ENCODE data around the gene VEGFD. TPM values are rescaled to one million over a fixed set of nuclear protein-coding genes. Genes with fewer than 3 reads are reported as not detected.
"Not testable (repeated sequence)": the region's sequence is repeated elsewhere in the genome, so short reads cannot be mapped to it uniquely, and the experiment has no call there.

VEGFD gene
- total RNA-seq, 2 donors from 2014 or later = 1.1 to 3.9 TPM

- intact Hi-C loops (cut with DNase I, micrococcal nuclease) = no loop called here
- no peak for DNase-seq
- no peak for ATAC-seq
Observed at GRCh38 chrX:15320297-15320696, 63.9 kb downstream of the VEGFD start.

GRCh38 chrX:15319075-15319474, 65.1 kb downstream of the VEGFD start:
- ATAC-seq = no peak
- intact Hi-C loops (cut with DNase I, micrococcal nuclease) = no loop called here
- no peak for DNase-seq

- DNase-seq = no peak
- no peak for ATAC-seq
- intact Hi-C loops (cut with DNase I, micrococcal nuclease) = no loop called here
Observed at GRCh38 chrX:15315509-15315908, 68.7 kb downstream of the VEGFD start, which contains the start of gene ASB11. TSS of gene ASB11 (minus strand) at chrX:15315640. CDS start at chrX:15315605, 35 bp downstream.

- DNase-seq = no peak
- intact Hi-C loops (cut with DNase I, micrococcal nuclease) = no loop called here
- ATAC-seq = no peak
Observed at GRCh38 chrX:15314472-15314871, 69.7 kb downstream of the VEGFD start.

GRCh38 chrX:15311119-15311518, 73.1 kb downstream of the VEGFD start:
- DNase-seq (no peak), ATAC-seq (no peak)
- intact Hi-C loops (cut with DNase I, micrococcal nuclease) = no loop called here

GRCh38 chrX:15310117-15310516, 74.1 kb downstream of the VEGFD start:
- no peak for DNase-seq
- no peak for ATAC-seq
- intact Hi-C loops (cut with DNase I, micrococcal nuclease) = no loop called here

- DNase-seq; ATAC-seq; intact Hi-C loops (cut with DNase I, micrococcal nuclease): not testable (repeated sequence)
Observed at GRCh38 chrX:15305899-15306298, 78.3 kb downstream of the VEGFD start.

GRCh38 chrX:15301924-15302323, 82.3 kb downstream of the VEGFD start:
- DNase-seq (peak; percentile 15 to 50), ATAC-seq (peak; percentile 88)
- intact Hi-C loops (cut with DNase I, micrococcal nuclease) = no loop called here

GRCh38 chrX:15299941-15300851, 84.0 kb downstream of the VEGFD start:
- DNase-seq = no peak
- ATAC-seq = peak; percentile 72
- intact Hi-C loops (cut with DNase I, micrococcal nuclease) = no loop called here

- intact Hi-C loops (cut with DNase I, micrococcal nuclease) = no loop called here
- DNase-seq (no peak), ATAC-seq (no peak)
Observed at GRCh38 chrX:15298780-15299179, 85.4 kb downstream of the VEGFD start.

- DNase-seq (no peak), ATAC-seq (no peak)
- intact Hi-C loops (cut with DNase I, micrococcal nuclease) = no loop called here
Observed at GRCh38 chrX:15298201-15298600, 86.0 kb downstream of the VEGFD start.

Other genes starting within 250 kb of the VEGFD start
- 1 to 10 TPM in 1 of 2 donors, under 1 TPM in 1; 0.95 to 1.9 TPM for gene ASB9, start 114.3 kb downstream of the VEGFD start, total RNA-seq
- under 1 TPM; 0.12 to 0.17 TPM for gene ASB11, start 68.8 kb downstream of the VEGFD start, total RNA-seq
- 10 to 100 TPM; 12.3 to 14.9 TPM for gene PIGA, start 48.9 kb downstream of the VEGFD start, total RNA-seq
- gene PIR, start 108.9 kb upstream of the VEGFD start, total RNA-seq = 1 to 10 TPM; 5.4 to 7.9 TPM
- gene BMX, start 116.4 kb upstream of the VEGFD start, total RNA-seq = 1 to 10 TPM; 2.2 to 3.1 TPM
- gene ACE2, start 216.5 kb upstream of the VEGFD start, total RNA-seq = 10 to 100 TPM; 19.3 to 52.2 TPM